ENCODE data around the gene CAVIN3. TPM values are rescaled to one million over a fixed set of nuclear protein-coding genes. Genes with fewer than 3 reads are reported as not detected.

The CAVIN3 gene
- total RNA-seq, 2 experiments from 2014 or later: 4.9 to 18.7 TPM

GRCh38 chr11:6350043-6350442 is 29.7 kb upstream of the CAVIN3 start:
- ATAC-seq (no peak), DNase-seq (no peak)
- Mint-ChIP-seq H3K9me3 (ENCODE audit: low read depth) (no peaks in the 10 kb centered on the region), H3K27me3 (peaks cover 4% of the 10 kb centered on the region), H3K36me3 (no peaks in the 10 kb centered on the region), H3K4me3 (no peak overlapping the region), H3K4me1 (peaks cover 6% of the 10 kb centered on the region), H3K27ac (no peak overlapping the region)
- CTCF ChIA-PET: interaction anchor here (0.7 to 7.2 kb wide), 4 partner anchors 8 to 421 kb away, joined by 3 to 75 read pairs (median 31); no protein-coding TSS in a partner anchor

- DNase-seq (no peak), ATAC-seq (no peak)
- Mint-ChIP-seq H3K36me3 (no peaks in the 10 kb centered on the region), H3K4me3 (no peak overlapping the region), H3K9me3 (ENCODE audit: low read depth) (no peaks in the 10 kb centered on the region), H3K4me1 (no peaks in the 10 kb centered on the region), H3K27me3 (peaks cover 5% of the 10 kb centered on the region), H3K27ac (no peak overlapping the region)
- CTCF ChIA-PET: interaction anchor here (1.4 kb wide), 2 partner anchors 8 to 47 kb away, joined by 3 to 6 read pairs; no protein-coding TSS in a partner anchor
Measured at GRCh38 chr11:6345366-6345765, 25.1 kb upstream of the CAVIN3 start.

GRCh38 chr11:6336293-6336692 is 16.0 kb upstream of the CAVIN3 start:
- Mint-ChIP-seq H3K4me1 (no peaks in the 10 kb centered on the region), H3K9me3 (ENCODE audit: low read depth) (no peaks in the 10 kb centered on the region), H3K36me3 (no peaks in the 10 kb centered on the region), H3K27me3 (peaks cover 20% of the 10 kb centered on the region), H3K27ac (no peak overlapping the region), H3K4me3 (no peak overlapping the region)
- no peak for ATAC-seq
- CTCF ChIA-PET: interaction anchor here (1.5 kb wide), 1 partner anchor 17 kb away, joined by 3 read pairs; no protein-coding TSS in a partner anchor
- no peak for DNase-seq

- Mint-ChIP-seq H3K4me3 (no peak overlapping the region), H3K9me3 (ENCODE audit: low read depth) (no peaks in the 10 kb centered on the region), H3K4me1 (no peaks in the 10 kb centered on the region), H3K27ac (no peak overlapping the region), H3K36me3 (no peaks in the 10 kb centered on the region), H3K27me3 (peaks cover 23% of the 10 kb centered on the region)
- no peak for DNase-seq
- ATAC-seq: no peak
- CTCF ChIA-PET: no interaction called here
Measured at GRCh38 chr11:6334806-6335205, 14.5 kb upstream of the CAVIN3 start.

GRCh38 chr11:6333095-6333494 is 12.8 kb upstream of the CAVIN3 start:
- no peaks in the 10 kb centered on the region for H3K9me3 Mint-ChIP-seq (ENCODE audit: low read depth)
- H3K4me1 Mint-ChIP-seq: no peaks in the 10 kb centered on the region
- H3K27ac Mint-ChIP-seq: no peak overlapping the region
- no peak for ATAC-seq
- no peaks in the 10 kb centered on the region for H3K36me3 Mint-ChIP-seq
- no peak overlapping the region for H3K4me3 Mint-ChIP-seq
- CTCF ChIA-PET: interaction anchor here (0.7 to 1.0 kb wide), 2 partner anchors 15 to 20 kb away, joined by 3 read pairs; no protein-coding TSS in a partner anchor
- H3K27me3 Mint-ChIP-seq: peaks cover 27% of the 10 kb centered on the region
- no peak for DNase-seq

GRCh38 chr11:6332066-6332465 is 11.8 kb upstream of the CAVIN3 start:
- Mint-ChIP-seq H3K27me3 (peaks cover 27% of the 10 kb centered on the region), H3K4me3 (no peak overlapping the region), H3K4me1 (no peaks in the 10 kb centered on the region), H3K9me3 (ENCODE audit: low read depth) (no peaks in the 10 kb centered on the region), H3K27ac (no peak overlapping the region), H3K36me3 (no peaks in the 10 kb centered on the region)
- no peak for DNase-seq
- ATAC-seq: no peak
- CTCF ChIA-PET: interaction anchor here (1.0 to 1.1 kb wide), 2 partner anchors 11 to 16 kb away, joined by 3 to 4 read pairs; no protein-coding TSS in a partner anchor

GRCh38 chr11:6328321-6328720 is 8.0 kb upstream of the CAVIN3 start:
- Mint-ChIP-seq H3K27me3 (peaks cover 27% of the 10 kb centered on the region), H3K9me3 (ENCODE audit: low read depth) (no peaks in the 10 kb centered on the region)

GRCh38 chr11:6327806-6328205 is 7.5 kb upstream of the CAVIN3 start:
- ATAC-seq: no peak
- Mint-ChIP-seq H3K4me3 (no peak overlapping the region), H3K9me3 (ENCODE audit: low read depth) (no peaks in the 10 kb centered on the region), H3K4me1 (no peaks in the 10 kb centered on the region), H3K36me3 (no peaks in the 10 kb centered on the region), H3K27ac (no peak overlapping the region), H3K27me3 (peaks cover 23% of the 10 kb centered on the region)
- CTCF ChIA-PET: no interaction called here
- DNase-seq: no peak

More at GRCh38 chr11:6328321-6328720, 8.0 kb upstream of the CAVIN3 start:
- Mint-ChIP-seq H3K4me3 (no peak overlapping the region), H3K4me1 (no peaks in the 10 kb centered on the region), H3K36me3 (no peaks in the 10 kb centered on the region), H3K27ac (no peak overlapping the region)
- ATAC-seq: no peak
- CTCF ChIA-PET: interaction anchor here (0.7 kb wide), 1 partner anchor 16 kb away, joined by 3 read pairs; no protein-coding TSS in a partner anchor
- no peak for DNase-seq

GRCh38 chr11:6326985-6327384 is 6.7 kb upstream of the CAVIN3 start:
- Mint-ChIP-seq H3K4me3 (no peak overlapping the region), H3K9me3 (ENCODE audit: low read depth) (no peaks in the 10 kb centered on the region), H3K4me1 (peaks cover 7% of the 10 kb centered on the region), H3K36me3 (peaks cover 2% of the 10 kb centered on the region), H3K27me3 (peaks cover 19% of the 10 kb centered on the region), H3K27ac (no peak overlapping the region)
- DNase-seq (no peak), ATAC-seq (no peak)
- CTCF ChIA-PET: interaction anchor here (1.9 kb wide), 1 partner anchor 10 kb away, joined by 9 read pairs; no protein-coding TSS in a partner anchor

GRCh38 chr11:6326303-6326702 is 6.0 kb upstream of the CAVIN3 start:
- Mint-ChIP-seq H3K9me3 (ENCODE audit: low read depth) (no peaks in the 10 kb centered on the region), H3K36me3 (peaks cover 2% of the 10 kb centered on the region), H3K27me3 (peaks cover 18% of the 10 kb centered on the region), H3K27ac (no peak overlapping the region), H3K4me3 (no peak overlapping the region), H3K4me1 (peaks cover 14% of the 10 kb centered on the region)
- no peak for DNase-seq
- CTCF ChIA-PET: interaction anchor here (1.0 to 1.9 kb wide), 2 partner anchors 9 to 28 kb away, joined by 3 to 9 read pairs; no protein-coding TSS in a partner anchor
- ATAC-seq: no peak

GRCh38 chr11:6323291-6323905 is 3.1 kb upstream of the CAVIN3 start:
- no peak overlapping the region for H3K27ac Mint-ChIP-seq
- H3K9me3 Mint-ChIP-seq (ENCODE audit: low read depth): no peaks in the 10 kb centered on the region
- CTCF ChIA-PET: interaction anchor here (1.1 to 3.7 kb wide), 7 partner anchors 25 to 414 kb away, joined by 3 to 25 read pairs (median 3); no protein-coding TSS in a partner anchor
- H3K4me1 Mint-ChIP-seq: peaks cover 29% of the 10 kb centered on the region
- ATAC-seq: no peak
- no peak overlapping the region for H3K4me3 Mint-ChIP-seq
- no peak for DNase-seq
- H3K27me3 Mint-ChIP-seq: peaks cover 20% of the 10 kb centered on the region
- H3K36me3 Mint-ChIP-seq: peaks cover 2% of the 10 kb centered on the region

GRCh38 chr11:6321961-6322362 is 1.7 kb upstream of the CAVIN3 start:
- H3K4me3 Mint-ChIP-seq: peak overlapping the region; percentile 25
- H3K27me3 Mint-ChIP-seq: peaks cover 31% of the 10 kb centered on the region
- H3K36me3 Mint-ChIP-seq: peaks cover 2% of the 10 kb centered on the region
- CTCF ChIA-PET: interaction anchor here (0.9 to 3.7 kb wide), 5 partner anchors 15 to 61 kb away, joined by 3 to 25 read pairs (median 3); no protein-coding TSS in a partner anchor
- peaks cover 32% of the 10 kb centered on the region for H3K4me1 Mint-ChIP-seq
- no peaks in the 10 kb centered on the region for H3K9me3 Mint-ChIP-seq (ENCODE audit: low read depth)
- ATAC-seq (peak; percentile 22), DNase-seq (no peak)
- H3K27ac Mint-ChIP-seq: peak overlapping the region; percentile 86

- H3K9me3 Mint-ChIP-seq (ENCODE audit: low read depth): no peaks in the 10 kb centered on the region
- no peak for DNase-seq
- peak overlapping the region; percentile 71 for H3K4me3 Mint-ChIP-seq
- CTCF ChIA-PET: interaction anchor here (0.9 to 3.7 kb wide), 5 partner anchors 14 to 62 kb away, joined by 3 to 25 read pairs (median 3); no protein-coding TSS in a partner anchor
- H3K27ac Mint-ChIP-seq: peak overlapping the region; percentile 86
- ATAC-seq: no peak
- peaks cover 32% of the 10 kb centered on the region for H3K4me1 Mint-ChIP-seq
- H3K36me3 Mint-ChIP-seq: peaks cover 2% of the 10 kb centered on the region
- H3K27me3 Mint-ChIP-seq: peaks cover 29% of the 10 kb centered on the region
Measured at GRCh38 chr11:6321356-6321755, 1.1 kb upstream of the CAVIN3 start.
